AG09309 (cell line): ENCODE measurements around the gene SGF29.
"Not testable (repeated sequence)": the region's sequence is repeated elsewhere in the genome, so short reads cannot be mapped to it uniquely, and the experiment has no call there.

ENCODE experiments used
- DNase-seq: peaks from one replicate; pipeline ENCODE4 v3.0.0-alpha.2; 2010; ENCODE audit warnings: low read depth
- H3K4me3 ChIP-seq: 2 replicates; pipeline ENCODE4 v1.5.1; 2011; ENCODE audit warnings: mild to moderate bottlenecking, low read depth, low read length, moderate library complexity; ENCODE audit not compliant: control insufficient read depth
- TF ChIP-seq, protein P1 (sequence below): IDR thresholded peaks from 2 replicates; pipeline ENCODE4 v1.5.1; 2011; ENCODE audit warnings: mild to moderate bottlenecking, low read depth, low read length, inconsistent platforms; ENCODE audit not compliant: insufficient read depth, control insufficient read depth; ENCODE audit errors: missing control alignments

The SGF29 gene

GRCh38 chr16:28621481-28622155, 67.9 kb downstream of the SGF29 start:
- TF ChIP-seq, protein P1, sequence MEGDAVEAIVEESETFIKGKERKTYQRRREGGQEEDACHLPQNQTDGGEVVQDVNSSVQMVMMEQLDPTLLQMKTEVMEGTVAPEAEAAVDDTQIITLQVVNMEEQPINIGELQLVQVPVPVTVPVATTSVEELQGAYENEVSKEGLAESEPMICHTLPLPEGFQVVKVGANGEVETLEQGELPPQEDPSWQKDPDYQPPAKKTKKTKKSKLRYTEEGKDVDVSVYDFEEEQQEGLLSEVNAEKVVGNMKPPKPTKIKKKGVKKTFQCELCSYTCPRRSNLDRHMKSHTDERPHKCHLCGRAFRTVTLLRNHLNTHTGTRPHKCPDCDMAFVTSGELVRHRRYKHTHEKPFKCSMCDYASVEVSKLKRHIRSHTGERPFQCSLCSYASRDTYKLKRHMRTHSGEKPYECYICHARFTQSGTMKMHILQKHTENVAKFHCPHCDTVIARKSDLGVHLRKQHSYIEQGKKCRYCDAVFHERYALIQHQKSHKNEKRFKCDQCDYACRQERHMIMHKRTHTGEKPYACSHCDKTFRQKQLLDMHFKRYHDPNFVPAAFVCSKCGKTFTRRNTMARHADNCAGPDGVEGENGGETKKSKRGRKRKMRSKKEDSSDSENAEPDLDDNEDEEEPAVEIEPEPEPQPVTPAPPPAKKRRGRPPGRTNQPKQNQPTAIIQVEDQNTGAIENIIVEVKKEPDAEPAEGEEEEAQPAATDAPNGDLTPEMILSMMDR: no peak
- DNase-seq: no peak
- no peak overlapping the region for H3K4me3 ChIP-seq

DNA sequence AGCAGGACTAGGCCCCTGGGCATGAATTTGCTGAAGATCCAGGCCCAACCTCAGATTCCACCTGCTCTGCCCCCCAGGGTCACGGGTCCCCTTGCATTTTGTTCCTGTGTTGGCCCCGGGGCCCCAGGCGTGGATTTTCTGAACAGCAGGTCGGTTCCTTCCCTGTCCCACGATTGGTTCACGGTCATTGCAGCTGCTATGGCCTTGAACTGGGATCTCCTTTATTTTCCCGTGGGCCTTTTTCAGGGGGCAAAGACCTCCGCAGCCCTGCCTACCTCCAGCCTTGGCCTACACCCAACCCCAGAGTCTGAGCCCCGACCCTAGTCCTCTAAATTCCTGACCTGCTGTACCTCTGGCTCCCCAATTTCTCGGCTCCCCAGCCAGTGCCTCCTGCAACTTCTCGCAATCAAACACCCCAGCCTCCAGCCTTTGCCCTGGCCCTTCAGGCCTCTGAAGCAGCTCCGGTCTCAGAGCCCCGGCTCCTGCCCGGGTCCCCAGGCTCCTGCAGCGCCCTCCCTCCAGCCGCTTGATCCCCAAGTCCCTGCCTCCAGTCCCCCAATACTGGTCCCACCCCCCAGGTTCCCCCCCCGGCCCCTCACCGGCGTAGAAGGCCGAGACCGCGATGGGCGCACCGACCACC, 68.9 kb downstream of the SGF29 start:
- not testable (repeated sequence) for H3K4me3 ChIP-seq, DNase-seq

GRCh38 chr16:28623172-28623711, 69.5 kb downstream of the SGF29 start:
- DNase-seq: no peak
- no peak overlapping the region for H3K4me3 ChIP-seq
- TF ChIP-seq, protein P1: no peak

DNA sequence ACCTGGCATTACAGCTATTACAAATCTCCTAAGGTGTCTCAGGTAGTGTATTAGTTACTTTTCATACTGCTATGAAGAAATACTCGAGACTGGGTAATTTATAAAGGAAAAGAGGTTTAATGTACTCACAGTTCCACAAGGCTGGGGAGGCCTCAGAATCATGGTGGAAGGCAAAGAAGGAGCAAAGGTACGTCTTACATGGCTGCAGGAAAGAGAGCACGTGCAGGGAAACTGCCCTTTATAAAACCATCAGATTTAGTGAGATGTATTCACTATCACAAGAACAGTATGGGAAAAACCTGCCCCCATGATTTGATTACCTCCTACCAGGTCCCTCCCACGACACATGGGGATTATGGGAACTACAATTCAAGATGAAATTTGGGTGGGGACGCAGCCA, 77.2 kb downstream of the SGF29 start:
- not testable (repeated sequence) for DNase-seq, H3K4me3 ChIP-seq

DNA sequence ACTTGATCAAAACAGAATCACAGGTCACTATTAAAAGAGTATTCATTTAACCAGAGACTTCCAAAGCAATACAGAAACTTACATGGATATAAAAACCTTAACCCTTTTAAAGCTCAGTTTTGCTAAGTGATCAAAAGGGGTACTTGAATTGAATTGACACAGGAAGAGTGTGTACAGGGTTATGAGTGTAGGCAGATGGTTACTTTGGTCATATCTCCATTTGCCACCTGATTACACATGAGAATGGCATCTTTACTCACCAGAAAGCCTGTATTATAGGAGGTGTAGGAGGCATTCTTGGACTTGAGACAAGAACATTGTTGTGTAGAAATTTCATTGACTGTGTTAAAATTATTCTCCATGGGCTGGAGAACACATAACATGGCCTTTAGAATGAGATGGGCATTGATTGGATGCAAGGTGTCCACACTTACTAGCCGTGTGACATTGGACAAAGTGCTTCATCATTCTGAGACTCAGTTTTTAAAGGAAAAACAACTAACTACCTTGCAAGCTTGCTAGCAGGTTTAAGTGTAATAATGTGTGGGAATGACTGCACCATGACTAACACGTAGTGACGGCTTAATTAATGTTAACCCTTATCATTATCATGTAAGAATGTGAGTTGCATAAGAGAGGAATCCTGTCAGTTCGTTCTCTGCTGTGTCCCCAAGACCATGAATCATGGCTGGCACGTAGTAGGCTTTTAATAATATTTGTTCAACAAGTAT, 82.5 kb downstream of the SGF29 start:
- DNase-seq: peak; percentile 31
- H3K4me3 ChIP-seq: not testable (repeated sequence)

DNA sequence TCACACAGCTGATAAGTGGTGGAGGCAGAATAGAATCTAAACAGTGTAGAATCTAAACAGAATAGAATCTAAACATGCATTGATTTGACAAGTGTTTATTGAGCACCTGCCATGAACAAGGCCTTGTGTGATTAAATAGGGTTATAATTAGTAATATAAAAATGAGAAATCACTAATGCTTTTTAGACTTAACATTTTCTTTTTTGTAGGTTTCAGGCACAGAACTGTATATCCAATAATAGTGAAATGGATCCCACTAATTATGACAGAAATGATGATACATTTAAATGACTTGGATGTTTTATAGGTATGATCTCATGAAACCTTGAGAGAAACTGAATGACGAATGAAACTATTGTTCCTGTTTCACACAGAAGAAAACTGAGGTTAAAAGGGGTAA, 84.0 kb downstream of the SGF29 start, which contains the start of gene NPIPB8:
Gene NPIPB8 (plus strand): TSS at position 301 of the 400 bp plus-strand sequence. CDS start 296 bp downstream, outside the sequence.
- H3K4me3 ChIP-seq, DNase-seq: not testable (repeated sequence)

DNA sequence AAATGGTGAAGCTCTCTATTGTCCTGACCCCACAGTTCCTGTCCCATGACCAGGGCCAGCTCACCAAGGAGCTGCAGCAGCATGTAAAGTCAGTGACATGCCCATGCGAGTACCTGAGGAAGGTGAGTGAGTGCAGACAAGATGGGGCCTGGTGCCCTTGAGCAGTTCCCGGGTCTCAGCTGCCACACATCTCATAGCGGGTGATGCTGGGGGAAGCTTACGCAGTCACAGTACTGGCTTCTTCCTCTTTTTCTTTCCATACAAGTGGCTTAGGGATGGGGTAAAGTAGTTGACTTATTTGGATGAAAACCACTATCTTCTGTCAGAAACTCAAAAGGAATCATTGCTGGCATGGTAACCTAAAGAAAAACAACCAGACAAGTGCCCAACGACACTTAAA, 84.6 kb downstream of the SGF29 start:
- H3K4me3 ChIP-seq, DNase-seq: not testable (repeated sequence)

GRCh38 chr16:28639959-28640358, 86.2 kb downstream of the SGF29 start:
- H3K4me3 ChIP-seq, DNase-seq: not testable (repeated sequence)
